DND-41 (cell line): ENCODE measurements around the gene CALHM5.
A peak's percentile ranks its signal among the peaks of the same experiment; 100 is the strongest.

ENCODE experiments used
- ATAC-seq: fragments of 200-7000 bp; cut with Tn5 transposase; 3 replicates; pipeline ENCODE4 v1.9.1; 2021; ENCODE audit warnings: low read depth; ENCODE audit not compliant: insufficient read depth
- DNase-seq: peaks from one replicate; pipeline ENCODE4 v3.0.0-alpha.2; 2020
- H2AFZ ChIP-seq: 2 replicates; pipeline ENCODE4 v1.6.0; 2012; ENCODE audit warnings: low read depth, low read length
- H3K27ac ChIP-seq: 2 replicates; pipeline ENCODE4 v1.5.1; 2012; ENCODE audit warnings: low read length, inconsistent platforms
- H3K27me3 ChIP-seq: fragments of 200-600 bp; sonication (generic); 2 replicates; pipeline ENCODE4 v1.6.0; 2012; ENCODE audit warnings: low read length, mild to moderate bottlenecking, inconsistent platforms; ENCODE audit not compliant: insufficient read depth, poor library complexity
- H3K36me3 ChIP-seq: 2 replicates; pipeline ENCODE4 v1.5.1; 2012; ENCODE audit warnings: low read length, inconsistent platforms; ENCODE audit not compliant: insufficient read depth
- H3K4me1 ChIP-seq: 2 replicates; pipeline ENCODE4 v1.5.1; 2012; ENCODE audit warnings: mild to moderate bottlenecking, low read length; ENCODE audit not compliant: insufficient read depth
- H3K4me2 ChIP-seq: 2 replicates; pipeline ENCODE4 v1.6.0; 2012; ENCODE audit warnings: mild to moderate bottlenecking, moderate library complexity, low read length, inconsistent platforms; ENCODE audit not compliant: insufficient read depth
- H3K4me3 ChIP-seq, 2 experiments: fragments of 200-600 bp in 1 of 2; shearing (Covaris generic) in 1 of 2; 2 replicates each; pipeline ENCODE4 v1.5.1; 2012 to 2016; ENCODE audit warnings: inconsistent platforms in 2 of 2, low read length in 2 of 2, mild to moderate bottlenecking in 2 of 2, low read depth in 1 of 2, moderate library complexity in 1 of 2
- H3K79me2 ChIP-seq: 2 replicates; pipeline ENCODE4 v1.6.0; 2012; ENCODE audit warnings: low read length, inconsistent platforms; ENCODE audit not compliant: insufficient read depth
- H3K9ac ChIP-seq: 2 replicates; pipeline ENCODE4 v1.6.0; 2012; ENCODE audit warnings: low read depth, mild to moderate bottlenecking, inconsistent platforms, low read length, moderate library complexity
- H3K9me3 ChIP-seq: 2 replicates; pipeline ENCODE4 v1.5.1; 2012; ENCODE audit warnings: low read length, moderate library complexity, mild to moderate bottlenecking, inconsistent platforms; ENCODE audit not compliant: insufficient read depth, severe bottlenecking
- H4K20me1 ChIP-seq: 2 replicates; pipeline ENCODE4 v1.6.0; 2012; ENCODE audit warnings: low read length; ENCODE audit not compliant: insufficient read depth
- CTCF ChIP-seq: IDR thresholded peaks from 2 replicates; pipeline ENCODE4 v1.5.1; 2012; ENCODE audit warnings: borderline replicate concordance, low read length, moderate library complexity, mild to moderate bottlenecking; ENCODE audit not compliant: poor library complexity, severe bottlenecking; ENCODE audit errors: extremely low read depth
- EZH2 ChIP-seq: IDR thresholded peaks from 3 replicates; pipeline ENCODE4 v1.6.1; 2012; ENCODE audit warnings: borderline replicate concordance, low read depth, mild to moderate bottlenecking, moderate library complexity, low read length, inconsistent platforms; ENCODE audit not compliant: severe bottlenecking

The CALHM5 gene

GRCh38 chr6:116564921-116565872 lies 53.8 kb downstream of the CALHM5 start:
- Histone ChIP-seq H3K9me3 (no peaks in the 10 kb centered on the region), H3K36me3 (no peaks in the 10 kb centered on the region), H3K27ac (no peak overlapping the region), H3K9ac (no peak overlapping the region), H3K79me2 (peaks cover 2% of the 10 kb centered on the region), H3K4me3 (no peak overlapping the region), H4K20me1 (no peaks in the 10 kb centered on the region), H3K4me2 (no peak overlapping the region), H3K27me3 (no peaks in the 10 kb centered on the region), H2AFZ (no peak overlapping the region), H3K4me1 (peaks cover 14% of the 10 kb centered on the region)
- TF ChIP-seq CTCF: no peak
- TF ChIP-seq EZH2: no peak
- no peak for DNase-seq
- ATAC-seq: no peak

- Histone ChIP-seq H3K4me1 (peaks cover 26% of the 10 kb centered on the region), H3K79me2 (peaks cover 29% of the 10 kb centered on the region), H2AFZ (no peak overlapping the region), H3K36me3 (no peaks in the 10 kb centered on the region), H3K27ac (no peak overlapping the region), H4K20me1 (peaks cover 8% of the 10 kb centered on the region; the same call in 1 of the 2 replicates), H3K27me3 (no peaks in the 10 kb centered on the region), H3K4me2 (no peak overlapping the region), H3K9me3 (no peaks in the 10 kb centered on the region), H3K4me3 (no peak overlapping the region), H3K9ac (no peak overlapping the region)
- TF ChIP-seq EZH2 (no peak), CTCF (no peak)
- DNase-seq (no peak), ATAC-seq (no peak)
Measured at GRCh38 chr6:116568111-116568510, 56.7 kb downstream of the CALHM5 start.

GRCh38 chr6:116568821-116569755 lies 57.6 kb downstream of the CALHM5 start:
- Histone ChIP-seq H2AFZ (no peak overlapping the region), H3K4me1 (peaks cover 36% of the 10 kb centered on the region), H4K20me1 (peaks cover 13% of the 10 kb centered on the region; the same call in 1 of the 2 replicates), H3K4me2 (peak overlapping the region; percentile 71), H3K9me3 (no peaks in the 10 kb centered on the region), H3K9ac (no peak overlapping the region), H3K27me3 (no peaks in the 10 kb centered on the region), H3K36me3 (0 out of 2 replicates have a peak, but pooled peaks cover 1% of the 10 kb centered on the region), H3K27ac (no peak overlapping the region), H3K79me2 (peaks cover 39% of the 10 kb centered on the region), H3K4me3 (no peak overlapping the region)
- no peak for TF ChIP-seq EZH2
- TF ChIP-seq CTCF: no peak
- ATAC-seq: no peak
- no peak for DNase-seq
